ENCODE data around the gene GNB3.

- TF ChIP-seq, protein P1, sequence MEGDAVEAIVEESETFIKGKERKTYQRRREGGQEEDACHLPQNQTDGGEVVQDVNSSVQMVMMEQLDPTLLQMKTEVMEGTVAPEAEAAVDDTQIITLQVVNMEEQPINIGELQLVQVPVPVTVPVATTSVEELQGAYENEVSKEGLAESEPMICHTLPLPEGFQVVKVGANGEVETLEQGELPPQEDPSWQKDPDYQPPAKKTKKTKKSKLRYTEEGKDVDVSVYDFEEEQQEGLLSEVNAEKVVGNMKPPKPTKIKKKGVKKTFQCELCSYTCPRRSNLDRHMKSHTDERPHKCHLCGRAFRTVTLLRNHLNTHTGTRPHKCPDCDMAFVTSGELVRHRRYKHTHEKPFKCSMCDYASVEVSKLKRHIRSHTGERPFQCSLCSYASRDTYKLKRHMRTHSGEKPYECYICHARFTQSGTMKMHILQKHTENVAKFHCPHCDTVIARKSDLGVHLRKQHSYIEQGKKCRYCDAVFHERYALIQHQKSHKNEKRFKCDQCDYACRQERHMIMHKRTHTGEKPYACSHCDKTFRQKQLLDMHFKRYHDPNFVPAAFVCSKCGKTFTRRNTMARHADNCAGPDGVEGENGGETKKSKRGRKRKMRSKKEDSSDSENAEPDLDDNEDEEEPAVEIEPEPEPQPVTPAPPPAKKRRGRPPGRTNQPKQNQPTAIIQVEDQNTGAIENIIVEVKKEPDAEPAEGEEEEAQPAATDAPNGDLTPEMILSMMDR (IDR thresholded peaks at IDR 0.05), result no peak
- no peak for TF ChIP-seq POLR2A (IDR thresholded peaks at IDR 0.05)
These were observed 26.2 kb downstream of the GNB3 start for GRCh38 chr12:6866920-6867412.

Data from stomach (tissue), 4 donors.